ENCODE results near the gene DNAJC7.
"Not testable (repeated sequence)": the region's sequence is repeated elsewhere in the genome, so short reads cannot be mapped to it uniquely, and the experiment has no call there.

DNAJC7 gene

GRCh38 chr17:41939693-41940090, 77.5 kb downstream of the DNAJC7 start:
- in situ Hi-C loops (cut with MboI; ENCODE audit: low pct_unique_long_range_greater_than_20kb, low sequenced_read_pairs, unreplicated experiment): no loop called here
- no peak for TF ChIP-seq CTCF (IDR thresholded peaks at IDR 0.05; ENCODE audit: extremely low read depth, insufficient read depth, missing control alignments)
- no peak for DNase-seq (ENCODE audit: low spot score)

GRCh38 chr17:41939044-41939692, 78.1 kb downstream of the DNAJC7 start:
- no peak for DNase-seq (ENCODE audit: low spot score)
- no peak for TF ChIP-seq CTCF (IDR thresholded peaks at IDR 0.05; ENCODE audit: extremely low read depth, insufficient read depth, missing control alignments)
- in situ Hi-C loops (cut with MboI; ENCODE audit: low pct_unique_long_range_greater_than_20kb, low sequenced_read_pairs, unreplicated experiment): no loop called here

- DNase-seq (ENCODE audit: low spot score): no peak
- in situ Hi-C loops (cut with MboI; ENCODE audit: low pct_unique_long_range_greater_than_20kb, low sequenced_read_pairs, unreplicated experiment): no loop called here
- no peak for TF ChIP-seq CTCF (IDR thresholded peaks at IDR 0.05; ENCODE audit: extremely low read depth, insufficient read depth, missing control alignments)
Measured at GRCh38 chr17:41937970-41938954, 79.0 kb downstream of the DNAJC7 start.

GRCh38 chr17:41935641-41936040, 81.6 kb downstream of the DNAJC7 start:
- no peak for TF ChIP-seq CTCF (IDR thresholded peaks at IDR 0.05; ENCODE audit: extremely low read depth, insufficient read depth, missing control alignments)
- in situ Hi-C loops (cut with MboI; ENCODE audit: low pct_unique_long_range_greater_than_20kb, low sequenced_read_pairs, unreplicated experiment): no loop called here
- DNase-seq (ENCODE audit: low spot score): no peak

- DNase-seq (ENCODE audit: low spot score): no peak
- in situ Hi-C loops (cut with MboI; ENCODE audit: low pct_unique_long_range_greater_than_20kb, low sequenced_read_pairs, unreplicated experiment): no loop called here
- TF ChIP-seq CTCF (IDR thresholded peaks at IDR 0.05; ENCODE audit: extremely low read depth, insufficient read depth, missing control alignments): no peak
Measured at GRCh38 chr17:41932816-41933389, 84.3 kb downstream of the DNAJC7 start.

- DNase-seq (ENCODE audit: low spot score); in situ Hi-C loops (cut with MboI; ENCODE audit: low pct_unique_long_range_greater_than_20kb, low sequenced_read_pairs, unreplicated experiment): not testable (repeated sequence)
Measured at GRCh38 chr17:41931715-41932114, 85.5 kb downstream of the DNAJC7 start.

- in situ Hi-C loops (cut with MboI; ENCODE audit: low pct_unique_long_range_greater_than_20kb, low sequenced_read_pairs, unreplicated experiment): not testable (repeated sequence)
Measured at GRCh38 chr17:41930833-41931156, 86.4 kb downstream of the DNAJC7 start.

More at GRCh38 chr17:41930833-41931156, 86.4 kb downstream of the DNAJC7 start:
- DNase-seq (ENCODE audit: low spot score): not testable (repeated sequence)

Measured in GM13977 (cell line).